GM18951 (cell line): ENCODE data around the gene EIF2B2.

Source experiments
- POLR2A ChIP-seq: IDR thresholded peaks from 4 replicates; pipeline ENCODE4 v1.6.1; 2011; ENCODE audit warnings: mild to moderate bottlenecking; ENCODE audit not compliant: insufficient read length, insufficient read depth; ENCODE audit errors: extremely low read depth
- in situ Hi-C: fragments of 300-500 bp; cut with MboI; formaldehyde crosslinking; loops from one replicate; pipeline ENCODE4 v1.12.0; 2022; ENCODE audit warnings: low sequenced_read_pairs, mixed read lengths, inconsistent platforms; ENCODE audit not compliant: unreplicated experiment

EIF2B2 gene

DNA sequence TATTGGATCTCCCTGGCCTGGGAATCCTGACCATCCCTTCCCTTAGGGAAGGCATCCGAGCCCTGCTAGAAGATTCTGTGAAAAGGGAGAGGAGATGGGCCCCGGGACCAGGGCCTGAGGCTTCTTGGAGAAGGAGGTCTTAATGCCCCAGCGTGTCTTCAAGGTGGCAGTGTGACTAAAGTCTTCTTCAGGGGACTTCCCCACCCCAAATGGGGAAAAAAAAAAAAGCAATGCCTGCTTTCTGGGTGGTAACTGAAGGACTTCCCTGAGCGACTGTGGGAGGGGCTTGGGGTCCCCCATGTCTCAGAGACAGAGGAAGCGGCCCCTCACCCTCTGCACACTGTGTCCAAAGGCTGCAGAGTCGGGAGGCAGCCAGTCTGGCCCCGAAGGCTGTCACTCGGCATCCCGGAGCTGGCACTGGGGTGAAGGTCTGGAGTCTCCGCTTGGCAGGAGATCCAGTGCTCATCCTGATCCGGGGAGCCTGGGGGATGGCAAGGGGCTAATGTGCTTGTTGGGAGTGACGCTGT is 39.5 kb upstream of the EIF2B2 start:
- in situ Hi-C loops, result no loop called here
- TF ChIP-seq POLR2A, result no peak

GRCh38 chr14:74963705-74964271 is 38.9 kb upstream of the EIF2B2 start:
- in situ Hi-C loops, result no loop called here
- TF ChIP-seq POLR2A, result no peak

- TF ChIP-seq POLR2A, result no peak
- in situ Hi-C loops, result no loop called here
Measured at GRCh38 chr14:74964787-74965485, 37.8 kb upstream of the EIF2B2 start.

DNA sequence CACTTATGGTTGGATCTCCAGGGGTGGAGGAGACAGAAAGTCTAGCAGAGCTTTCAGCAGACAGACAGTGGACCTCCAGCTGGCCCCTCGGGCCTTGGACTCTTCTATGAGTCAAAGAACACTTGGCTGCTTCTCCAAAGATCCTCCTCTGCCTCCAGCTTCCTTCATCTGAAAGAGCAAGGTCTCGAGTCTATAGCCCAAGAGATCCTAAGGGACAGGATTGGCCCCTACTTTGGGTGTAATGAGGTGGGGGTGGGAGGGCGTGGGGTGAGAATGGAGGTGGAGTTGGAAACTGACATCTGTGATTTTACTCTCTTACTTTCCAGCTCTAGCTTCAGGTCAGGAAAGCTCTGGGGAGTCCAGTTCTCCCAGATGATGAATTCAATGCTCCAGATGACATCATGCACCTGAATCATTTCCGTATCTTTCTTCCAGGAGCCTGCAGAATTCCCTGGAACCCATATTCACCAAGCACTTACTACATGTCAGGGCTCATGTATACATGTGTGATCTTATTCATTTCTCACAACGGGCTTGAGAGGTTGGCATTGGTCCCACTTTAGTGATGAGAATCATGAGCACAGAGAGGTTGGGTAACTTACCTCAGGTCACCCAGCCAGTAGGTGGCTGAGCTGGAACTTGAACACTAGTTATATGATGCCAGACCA is 37.1 kb upstream of the EIF2B2 start:
- in situ Hi-C loops, result no loop called here
- no peak for TF ChIP-seq POLR2A

- in situ Hi-C loops, result no loop called here
Measured at GRCh38 chr14:74968811-74969210, 33.9 kb upstream of the EIF2B2 start.

DNA sequence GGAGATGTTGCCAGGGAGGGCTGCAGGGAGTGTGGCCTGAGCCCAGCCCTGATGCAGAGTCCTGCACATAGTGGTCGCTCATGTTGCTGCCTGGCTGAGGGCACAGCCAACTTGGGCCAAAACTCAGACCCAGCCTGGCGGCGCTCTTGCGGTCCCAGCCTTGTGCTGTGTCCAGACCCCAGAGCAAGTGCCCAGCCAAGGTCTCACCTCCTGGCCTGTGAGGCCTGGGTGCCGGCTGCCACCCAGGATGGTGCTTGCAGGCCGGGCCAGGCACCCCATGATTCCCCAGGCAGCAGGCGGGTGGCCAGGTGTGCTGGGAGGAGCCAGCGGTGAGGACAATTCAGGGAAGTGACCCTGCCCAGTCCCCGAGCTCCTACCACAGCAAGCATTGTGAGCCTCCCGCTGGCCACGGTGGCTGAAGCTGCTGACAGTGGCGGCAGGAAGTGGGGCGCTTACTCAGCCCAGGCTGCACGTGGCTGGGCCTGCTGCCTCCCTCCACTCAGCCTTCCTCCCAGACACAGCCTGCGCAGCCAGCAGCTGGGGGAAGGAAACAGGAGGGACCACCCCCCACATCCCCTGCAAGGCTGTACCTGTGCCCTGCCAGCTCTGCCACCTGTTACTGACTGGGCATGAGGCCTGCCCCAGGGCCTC is 29.6 kb upstream of the EIF2B2 start:
- in situ Hi-C loops, result no loop called here
- no peak for TF ChIP-seq POLR2A

More at GRCh38 chr14:74968811-74969210, 33.9 kb upstream of the EIF2B2 start:
- no peak for TF ChIP-seq POLR2A

GRCh38 chr14:74973905-74974363 is 28.8 kb upstream of the EIF2B2 start:
- in situ Hi-C loops, result no loop called here
- TF ChIP-seq POLR2A, result no peak

DNA sequence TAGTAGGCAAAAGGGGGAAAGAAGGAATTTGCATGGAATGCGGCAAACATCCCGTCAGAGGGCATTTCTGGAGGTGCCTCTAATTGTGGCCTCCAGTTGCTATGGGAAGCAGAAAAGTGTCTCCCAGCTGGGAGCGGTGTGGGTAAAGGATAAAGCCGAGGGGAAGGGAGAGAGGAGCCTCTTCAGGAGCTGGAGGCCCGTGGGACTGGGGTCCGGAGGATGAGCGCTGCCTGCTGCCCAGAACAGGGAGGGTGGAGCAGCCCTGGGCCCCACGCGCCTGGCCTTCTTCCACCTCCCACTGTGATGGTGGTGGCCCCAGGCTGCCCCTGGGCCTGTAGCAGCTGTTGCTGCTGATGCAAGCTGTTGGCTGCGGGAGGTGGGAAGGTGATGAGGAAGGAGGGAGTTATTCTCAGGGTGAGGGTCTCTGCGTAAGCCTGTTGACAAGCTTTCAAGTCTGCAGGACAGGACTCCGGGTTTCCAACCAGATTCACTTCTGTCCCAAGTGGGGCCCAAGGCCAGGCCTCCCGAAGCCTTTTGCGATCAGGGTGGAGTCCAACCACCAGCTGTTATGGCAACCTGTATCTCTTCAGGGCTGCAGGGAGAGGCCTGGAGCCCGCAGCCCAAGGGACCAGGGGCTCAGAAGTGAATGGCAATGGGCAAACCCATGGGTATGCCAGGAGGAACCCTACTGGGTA is 28.2 kb upstream of the EIF2B2 start:
- TF ChIP-seq POLR2A, result no peak
- in situ Hi-C loops, result no loop called here

GRCh38 chr14:74975059-74975810 is 27.5 kb upstream of the EIF2B2 start:
- no peak for TF ChIP-seq POLR2A
- in situ Hi-C loops, result no loop called here

DNA sequence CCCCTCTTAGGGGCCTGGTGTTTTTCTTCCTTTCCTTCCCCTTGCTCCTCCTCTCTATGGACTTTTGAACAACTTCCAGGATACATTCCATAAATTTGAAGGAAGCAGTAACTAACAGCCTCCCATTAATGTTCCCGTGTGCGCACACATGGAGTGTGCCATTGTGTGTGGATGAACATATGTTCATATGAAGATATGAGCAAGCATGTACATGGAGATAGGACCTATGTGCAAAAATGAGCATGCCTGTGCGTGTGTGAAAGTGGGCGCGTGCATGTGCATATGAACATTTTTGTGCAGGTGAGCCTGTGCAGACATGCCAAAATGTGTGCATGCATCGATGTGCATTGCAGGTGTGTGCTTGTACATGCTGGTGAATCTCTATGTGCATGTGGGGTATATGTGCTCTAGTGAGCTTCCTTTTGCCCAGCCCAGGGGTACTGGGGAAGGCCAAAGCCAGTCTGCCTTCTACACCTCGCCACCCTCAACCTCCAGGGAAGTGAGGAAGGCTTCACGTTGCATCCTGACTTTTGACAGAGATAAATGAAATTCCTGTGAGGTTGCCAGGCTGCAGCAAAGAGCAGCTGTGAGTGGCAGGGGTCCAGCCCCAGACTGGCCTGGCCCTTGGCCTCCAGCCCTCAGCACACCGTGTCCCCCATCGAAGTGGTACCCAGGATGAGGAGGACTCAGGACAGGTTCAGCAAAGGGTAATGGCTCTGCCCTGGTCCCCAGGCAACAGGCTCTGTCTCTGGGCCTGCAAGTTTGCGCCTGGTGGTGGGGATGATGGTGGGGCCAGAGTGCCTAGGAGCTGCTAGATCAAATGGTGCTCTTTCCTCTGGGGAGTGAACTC is 26.2 kb upstream of the EIF2B2 start:
- in situ Hi-C loops, result no loop called here
- TF ChIP-seq POLR2A, result no peak

GRCh38 chr14:74977164-74977900 is 25.4 kb upstream of the EIF2B2 start:
- no peak for TF ChIP-seq POLR2A
- in situ Hi-C loops, result no loop called here
